Liver (tissue), 3 donors: ENCODE data around the gene SIGLEC14.

Experiments used
- ATF3 ChIP-seq: IDR thresholded peaks from 2 replicates; pipeline ENCODE4 v1.6.1; 2016; ENCODE audit warnings: antibody characterized with exemption
- GABPA ChIP-seq, 2 donors: IDR thresholded peaks in 1 of 2; conservative IDR thresholded peaks in 1 of 2; 2 replicates each; pipeline ENCODE4 v1.6.1; 2016; ENCODE audit warnings: antibody characterized with exemption in 2 of 2, mild to moderate bottlenecking in 1 of 2, moderate library complexity in 1 of 2
- HNF4A ChIP-seq, 2 donors: conservative IDR thresholded peaks; 2 replicates each; pipeline ENCODE4 v1.6.1; 2016; ENCODE audit warnings: antibody characterized with exemption in 2 of 2, mild to moderate bottlenecking in 2 of 2
- RAD21 ChIP-seq, 2 donors: IDR thresholded peaks; 2 replicates each; pipeline ENCODE4 v1.6.1; 2016; ENCODE audit warnings: antibody characterized with exemption in 2 of 2, mild to moderate bottlenecking in 2 of 2
- RXRA ChIP-seq, 2 donors: IDR thresholded peaks; 2 replicates each; pipeline ENCODE4 v1.6.1; 2017 to 2018; ENCODE audit warnings: antibody characterized with exemption in 2 of 2, mild to moderate bottlenecking in 1 of 2
- SP1 ChIP-seq: IDR thresholded peaks from 2 replicates; pipeline ENCODE4 v1.6.1; 2018; ENCODE audit warnings: antibody characterized with exemption, mild to moderate bottlenecking
- TAF1 ChIP-seq: conservative IDR thresholded peaks from 2 replicates; pipeline ENCODE4 v1.6.1; 2016; ENCODE audit warnings: antibody characterized with exemption, mild to moderate bottlenecking
- YY1 ChIP-seq: IDR thresholded peaks from 2 replicates; pipeline ENCODE4 v1.6.1; 2016; ENCODE audit warnings: antibody characterized with exemption, mild to moderate bottlenecking
- TF ChIP-seq, protein P1 (sequence below): fragments of 150-350 bp; IDR thresholded peaks from 2 replicates; pipeline ENCODE4 v1.5.1; 2017; ENCODE audit warnings: improper control_type of control experiment, low read depth, low read length; ENCODE audit not compliant: missing input control
- TF ChIP-seq, protein P2 (sequence below): IDR thresholded peaks from 2 replicates; pipeline ENCODE4 v1.6.1; 2016; ENCODE audit warnings: antibody characterized with exemption
- donor health status: healthy.
- donor health status: healthy.

GRCh38 chr19:51610576-51610975 is 36.0 kb downstream of the SIGLEC14 start:
- TF ChIP-seq TAF1, result no peak
- TF ChIP-seq, protein P1, sequence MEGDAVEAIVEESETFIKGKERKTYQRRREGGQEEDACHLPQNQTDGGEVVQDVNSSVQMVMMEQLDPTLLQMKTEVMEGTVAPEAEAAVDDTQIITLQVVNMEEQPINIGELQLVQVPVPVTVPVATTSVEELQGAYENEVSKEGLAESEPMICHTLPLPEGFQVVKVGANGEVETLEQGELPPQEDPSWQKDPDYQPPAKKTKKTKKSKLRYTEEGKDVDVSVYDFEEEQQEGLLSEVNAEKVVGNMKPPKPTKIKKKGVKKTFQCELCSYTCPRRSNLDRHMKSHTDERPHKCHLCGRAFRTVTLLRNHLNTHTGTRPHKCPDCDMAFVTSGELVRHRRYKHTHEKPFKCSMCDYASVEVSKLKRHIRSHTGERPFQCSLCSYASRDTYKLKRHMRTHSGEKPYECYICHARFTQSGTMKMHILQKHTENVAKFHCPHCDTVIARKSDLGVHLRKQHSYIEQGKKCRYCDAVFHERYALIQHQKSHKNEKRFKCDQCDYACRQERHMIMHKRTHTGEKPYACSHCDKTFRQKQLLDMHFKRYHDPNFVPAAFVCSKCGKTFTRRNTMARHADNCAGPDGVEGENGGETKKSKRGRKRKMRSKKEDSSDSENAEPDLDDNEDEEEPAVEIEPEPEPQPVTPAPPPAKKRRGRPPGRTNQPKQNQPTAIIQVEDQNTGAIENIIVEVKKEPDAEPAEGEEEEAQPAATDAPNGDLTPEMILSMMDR, result no peak
- TF ChIP-seq GABPA (IDR thresholded peaks at IDR 0.05 in 1 of 2, conservative IDR thresholded peaks at IDR 0.05 in 1 of 2), result no peak
- TF ChIP-seq YY1, result no peak
- TF ChIP-seq RAD21 (IDR thresholded peaks at IDR 0.05), result no peak
- no peak for TF ChIP-seq RXRA (IDR thresholded peaks at IDR 0.05)
- no peak for TF ChIP-seq SP1
- TF ChIP-seq, protein P2, sequence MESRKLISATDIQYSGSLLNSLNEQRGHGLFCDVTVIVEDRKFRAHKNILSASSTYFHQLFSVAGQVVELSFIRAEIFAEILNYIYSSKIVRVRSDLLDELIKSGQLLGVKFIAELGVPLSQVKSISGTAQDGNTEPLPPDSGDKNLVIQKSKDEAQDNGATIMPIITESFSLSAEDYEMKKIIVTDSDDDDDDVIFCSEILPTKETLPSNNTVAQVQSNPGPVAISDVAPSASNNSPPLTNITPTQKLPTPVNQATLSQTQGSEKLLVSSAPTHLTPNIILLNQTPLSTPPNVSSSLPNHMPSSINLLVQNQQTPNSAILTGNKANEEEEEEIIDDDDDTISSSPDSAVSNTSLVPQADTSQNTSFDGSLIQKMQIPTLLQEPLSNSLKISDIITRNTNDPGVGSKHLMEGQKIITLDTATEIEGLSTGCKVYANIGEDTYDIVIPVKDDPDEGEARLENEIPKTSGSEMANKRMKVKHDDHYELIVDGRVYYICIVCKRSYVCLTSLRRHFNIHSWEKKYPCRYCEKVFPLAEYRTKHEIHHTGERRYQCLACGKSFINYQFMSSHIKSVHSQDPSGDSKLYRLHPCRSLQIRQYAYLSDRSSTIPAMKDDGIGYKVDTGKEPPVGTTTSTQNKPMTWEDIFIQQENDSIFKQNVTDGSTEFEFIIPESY, result no peak
- no peak for TF ChIP-seq ATF3
- no peak for TF ChIP-seq HNF4A (conservative IDR thresholded peaks at IDR 0.05)
